Fibroblast of peridontal ligament (primary cell): ENCODE results near the gene RPN1.

ENCODE experiments used
- DNase-seq: peaks from one replicate; pipeline ENCODE4 v3.0.0-alpha.2; 2010; ENCODE audit errors: extremely low read depth

RPN1 gene

GRCh38 chr3:128648940-128649663, 1.5 kb downstream of the RPN1 start:
- peak; percentile 10 for DNase-seq

GRCh38 chr3:128648402-128648801, 2.2 kb downstream of the RPN1 start:
- DNase-seq, result no peak

GRCh38 chr3:128647307-128647706, 3.3 kb downstream of the RPN1 start:
- no peak for DNase-seq

- DNase-seq, result no peak
Observed at GRCh38 chr3:128634075-128634611, 16.5 kb downstream of the RPN1 start.

- no peak for DNase-seq
Observed at GRCh38 chr3:128632301-128632700, 18.3 kb downstream of the RPN1 start.

- no peak for DNase-seq
Observed at GRCh38 chr3:128629936-128630335, 20.7 kb downstream of the RPN1 start.

- no peak for DNase-seq
Observed at GRCh38 chr3:128625409-128625945, 25.1 kb downstream of the RPN1 start.

- DNase-seq, result no peak
Observed at GRCh38 chr3:128624526-128625138, 26.0 kb downstream of the RPN1 start.

- DNase-seq, result peak; percentile 81
Observed at GRCh38 chr3:128623762-128624176, 26.8 kb downstream of the RPN1 start.

- DNase-seq, result no peak
Observed at GRCh38 chr3:128621931-128622330, 28.7 kb downstream of the RPN1 start.

- DNase-seq, result no peak
Observed at GRCh38 chr3:128621234-128621633, 29.4 kb downstream of the RPN1 start.

- DNase-seq, result no peak
Observed at GRCh38 chr3:128620268-128620691, 30.3 kb downstream of the RPN1 start.

GRCh38 chr3:128619146-128619890, 31.3 kb downstream of the RPN1 start:
- peak; percentile 79 for DNase-seq

GRCh38 chr3:128618398-128618726, 32.3 kb downstream of the RPN1 start:
- no peak for DNase-seq

GRCh38 chr3:128617557-128618397, 32.8 kb downstream of the RPN1 start:
- DNase-seq, result peak; percentile 96

GRCh38 chr3:128617270-128617556, 33.4 kb downstream of the RPN1 start:
- DNase-seq, result no peak

- DNase-seq, result no peak
Observed at GRCh38 chr3:128616516-128617269, 33.9 kb downstream of the RPN1 start.

GRCh38 chr3:128614076-128614475, 36.5 kb downstream of the RPN1 start:
- DNase-seq, result no peak

- no peak for DNase-seq
Observed at GRCh38 chr3:128613083-128613829, 37.4 kb downstream of the RPN1 start.

- no peak for DNase-seq
Observed at GRCh38 chr3:128610451-128611070, 40.1 kb downstream of the RPN1 start.
